HK-2 (cell line): Measurements from ENCODE around the gene SKOR1.

Experiments
- DNase-seq: peaks from one replicate; pipeline ENCODE4 v3.0.0-alpha.2; 2018; ENCODE audit not compliant: unreplicated experiment

Gene SKOR1

GRCh38 chr15:67824976-67825880 lies at the start of gene SKOR1:
SKOR1 (plus strand) TSS chr15:67825509; CDS start chr15:67825603, 94 bp downstream.
- no peak for DNase-seq

GRCh38 chr15:67775998-67776397 lies 49.3 kb upstream of the SKOR1 start:
- DNase-seq: no peak

- DNase-seq: peak; percentile 8
Measured at GRCh38 chr15:67776600-67776999, 48.7 kb upstream of the SKOR1 start.

- no peak for DNase-seq
Measured at GRCh38 chr15:67777071-67777470, 48.2 kb upstream of the SKOR1 start.

- DNase-seq: no peak
Measured at GRCh38 chr15:67777773-67778172, 47.5 kb upstream of the SKOR1 start.

GRCh38 chr15:67778968-67779548 lies 46.3 kb upstream of the SKOR1 start:
- no peak for DNase-seq

- DNase-seq: no peak
Measured at GRCh38 chr15:67779549-67780111, 45.7 kb upstream of the SKOR1 start.

- no peak for DNase-seq
Measured at GRCh38 chr15:67781061-67781460, 44.2 kb upstream of the SKOR1 start.

- no peak for DNase-seq
Measured at GRCh38 chr15:67781907-67782690, 43.2 kb upstream of the SKOR1 start.

GRCh38 chr15:67782691-67782991 lies 42.7 kb upstream of the SKOR1 start:
- DNase-seq: no peak

- DNase-seq: no peak
Measured at GRCh38 chr15:67783303-67783702, 42.0 kb upstream of the SKOR1 start.

GRCh38 chr15:67784090-67784781 lies 41.1 kb upstream of the SKOR1 start:
- no peak for DNase-seq

- DNase-seq: no peak
Measured at GRCh38 chr15:67784856-67785430, 40.4 kb upstream of the SKOR1 start.

- no peak for DNase-seq
Measured at GRCh38 chr15:67785431-67785830, 39.9 kb upstream of the SKOR1 start.

GRCh38 chr15:67786646-67787045 lies 38.7 kb upstream of the SKOR1 start:
- no peak for DNase-seq

- no peak for DNase-seq
Measured at GRCh38 chr15:67788986-67789385, 36.3 kb upstream of the SKOR1 start.

- no peak for DNase-seq
Measured at GRCh38 chr15:67790610-67791319, 34.5 kb upstream of the SKOR1 start.

GRCh38 chr15:67792250-67792942 lies 32.9 kb upstream of the SKOR1 start:
- DNase-seq: no peak

GRCh38 chr15:67794832-67795574 lies 30.3 kb upstream of the SKOR1 start:
- no peak for DNase-seq
